ENCODE results near the gene NEK6.

NEK6 gene

GRCh38 chr9:124376329-124376728 is 118.6 kb downstream of the NEK6 start:
- DNase-seq (ENCODE audit: low spot score), result no peak

GRCh38 chr9:124377551-124378406 is 120.0 kb downstream of the NEK6 start:
- DNase-seq (ENCODE audit: low spot score), result no peak

DNA sequence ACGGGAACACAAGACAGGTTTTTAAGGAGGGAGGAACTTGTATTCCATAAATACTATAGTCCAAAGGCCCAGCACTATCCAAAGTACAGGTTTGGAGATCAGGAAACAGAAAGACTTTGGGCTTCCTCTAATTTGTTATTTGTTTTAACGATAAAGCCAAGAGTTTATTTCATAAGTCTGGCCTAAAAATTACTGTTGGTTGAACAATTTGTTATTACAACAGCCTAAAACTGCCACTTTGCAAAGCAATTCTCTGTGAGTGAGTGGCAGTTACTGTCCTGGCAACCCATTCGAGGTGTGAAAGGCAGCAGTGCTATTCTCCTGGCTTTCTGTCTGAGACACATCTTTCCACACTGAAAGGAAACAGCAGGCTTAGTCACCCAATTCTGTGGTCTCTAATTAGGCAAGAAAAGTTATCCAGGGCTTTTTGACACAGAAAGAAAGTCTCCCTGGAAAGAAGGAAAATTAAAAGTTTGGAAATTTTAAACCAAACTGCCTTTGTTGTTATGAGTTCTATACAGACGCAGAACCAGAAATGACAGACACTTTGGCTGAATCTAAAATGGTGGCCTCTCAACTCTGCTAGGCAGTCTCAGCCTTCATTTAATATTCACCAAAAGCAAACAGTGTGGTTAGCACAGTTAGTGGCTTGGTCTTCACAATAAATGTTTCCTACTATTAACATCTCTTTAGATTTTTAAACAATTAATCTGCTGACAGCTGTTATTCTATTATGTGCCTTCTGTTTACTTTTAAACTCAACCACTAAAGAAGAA is 123.6 kb downstream of the NEK6 start:
- DNase-seq (ENCODE audit: low spot score), result no peak

GRCh38 chr9:124384210-124384609 is 126.5 kb downstream of the NEK6 start:
- DNase-seq (ENCODE audit: low spot score), result no peak

DNA sequence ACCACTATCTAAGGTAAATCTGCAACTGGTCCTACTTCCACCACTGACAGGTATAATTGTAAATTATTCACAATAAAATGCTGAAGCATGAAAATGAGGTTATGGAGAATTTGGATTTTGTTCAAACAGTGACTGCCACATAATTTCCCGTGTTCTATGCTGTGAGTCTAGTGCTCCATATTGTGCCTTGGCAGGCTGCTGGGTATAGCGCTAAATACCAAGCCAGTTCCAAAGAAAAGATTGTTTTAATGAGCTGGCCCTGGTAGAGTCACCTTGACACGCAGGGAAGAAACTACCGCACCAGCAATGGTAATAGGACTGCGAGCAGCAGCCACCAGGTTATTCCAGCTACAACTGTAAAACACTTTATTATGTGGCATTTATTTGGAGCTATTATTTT is 127.1 kb downstream of the NEK6 start:
- DNase-seq (ENCODE audit: low spot score), result no peak

GRCh38 chr9:124385623-124386022 is 127.9 kb downstream of the NEK6 start:
- no peak for DNase-seq (ENCODE audit: low spot score)

DNA sequence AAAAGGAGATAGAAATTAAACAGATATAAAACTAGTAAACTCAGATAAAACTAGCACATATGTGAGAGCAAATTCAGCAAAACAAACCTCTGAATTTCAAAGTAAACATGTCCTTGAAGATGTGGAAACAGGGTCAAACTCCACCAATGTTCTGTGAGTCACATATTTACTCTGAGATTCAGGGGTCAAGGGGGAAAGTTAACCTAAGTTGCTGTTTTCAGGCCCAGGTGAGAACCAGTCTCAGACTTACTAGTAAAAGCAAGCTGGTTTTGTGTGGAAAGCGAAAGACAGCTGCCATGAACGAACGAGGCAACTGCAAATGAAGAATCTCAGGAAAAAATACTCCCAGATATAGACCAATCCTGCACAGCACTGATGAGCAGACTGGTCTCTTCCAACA is 128.5 kb downstream of the NEK6 start:
- no peak for DNase-seq (ENCODE audit: low spot score)

DNA sequence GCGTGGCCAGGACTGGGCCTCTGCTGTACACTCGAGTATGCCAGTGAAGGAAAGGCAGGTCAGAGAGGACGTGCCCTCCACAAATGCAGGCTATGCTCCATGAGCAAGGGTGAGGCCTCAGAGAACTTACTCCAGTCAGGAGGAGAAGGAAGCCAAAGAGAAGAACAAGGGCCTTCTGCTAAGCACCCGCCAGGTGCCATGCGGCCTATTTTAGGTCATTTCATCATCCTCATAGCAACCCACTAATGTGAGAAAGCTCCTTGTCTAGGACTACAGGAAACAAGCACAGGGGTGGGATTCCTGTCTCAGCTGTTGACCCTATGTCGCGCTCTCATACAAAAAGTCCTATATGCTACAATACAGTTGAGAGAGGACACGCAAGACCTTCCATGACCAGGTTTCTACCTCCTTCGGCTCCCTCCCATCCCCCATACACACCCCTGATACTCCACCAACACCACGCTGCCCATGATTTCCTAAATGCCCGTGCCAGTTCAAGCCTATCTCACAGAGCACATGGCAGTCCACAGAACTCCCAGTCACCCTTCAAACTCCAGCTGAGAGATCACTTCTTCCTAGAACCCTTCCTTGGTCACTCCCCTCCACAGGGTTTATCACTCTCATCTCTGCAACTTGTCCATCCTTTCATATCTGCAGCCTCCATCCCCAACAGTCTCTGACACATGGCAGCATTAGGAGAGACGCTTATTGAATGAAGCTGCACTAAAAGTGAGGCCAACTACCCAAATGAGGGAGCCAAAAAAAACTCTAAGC is 130.7 kb downstream of the NEK6 start:
- no peak for DNase-seq (ENCODE audit: low spot score)

DNA sequence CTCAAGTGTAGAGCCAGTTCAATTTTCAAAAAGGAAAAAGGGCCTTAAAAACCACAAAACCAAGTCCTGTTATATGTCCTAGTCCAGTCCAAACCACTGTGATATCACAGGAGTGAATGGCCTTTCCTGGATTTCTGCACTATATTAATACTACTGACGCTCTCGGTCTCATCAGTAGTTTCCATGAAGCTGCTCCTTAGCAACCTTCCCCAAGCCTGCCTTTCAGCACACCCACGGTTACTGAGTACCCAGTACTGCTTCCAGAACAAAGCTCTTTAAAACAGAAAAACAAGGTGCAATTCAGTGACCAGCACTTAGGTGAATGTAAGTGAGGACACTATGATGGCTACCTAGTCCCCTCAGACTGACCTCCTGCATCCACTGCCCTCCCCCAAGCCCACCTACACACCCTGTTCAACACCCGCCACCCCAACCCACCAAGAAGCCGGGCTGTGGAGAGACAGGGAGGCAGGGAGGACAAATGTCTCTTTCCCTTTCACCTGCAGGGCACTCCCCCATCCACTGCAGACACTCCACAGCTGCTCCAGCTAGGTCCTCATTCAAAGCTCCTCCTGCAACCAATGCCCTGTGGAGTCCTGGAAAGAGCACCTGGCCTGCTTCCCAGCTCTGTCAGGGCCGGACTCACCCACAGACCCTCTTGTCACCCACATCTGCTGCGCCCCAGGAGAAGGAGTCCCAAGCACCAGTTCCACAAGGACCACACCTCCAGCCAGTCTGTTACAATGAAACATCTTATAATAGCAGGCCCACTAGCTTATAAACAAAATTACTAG is 131.6 kb downstream of the NEK6 start:
- no peak for DNase-seq (ENCODE audit: low spot score)

DNA sequence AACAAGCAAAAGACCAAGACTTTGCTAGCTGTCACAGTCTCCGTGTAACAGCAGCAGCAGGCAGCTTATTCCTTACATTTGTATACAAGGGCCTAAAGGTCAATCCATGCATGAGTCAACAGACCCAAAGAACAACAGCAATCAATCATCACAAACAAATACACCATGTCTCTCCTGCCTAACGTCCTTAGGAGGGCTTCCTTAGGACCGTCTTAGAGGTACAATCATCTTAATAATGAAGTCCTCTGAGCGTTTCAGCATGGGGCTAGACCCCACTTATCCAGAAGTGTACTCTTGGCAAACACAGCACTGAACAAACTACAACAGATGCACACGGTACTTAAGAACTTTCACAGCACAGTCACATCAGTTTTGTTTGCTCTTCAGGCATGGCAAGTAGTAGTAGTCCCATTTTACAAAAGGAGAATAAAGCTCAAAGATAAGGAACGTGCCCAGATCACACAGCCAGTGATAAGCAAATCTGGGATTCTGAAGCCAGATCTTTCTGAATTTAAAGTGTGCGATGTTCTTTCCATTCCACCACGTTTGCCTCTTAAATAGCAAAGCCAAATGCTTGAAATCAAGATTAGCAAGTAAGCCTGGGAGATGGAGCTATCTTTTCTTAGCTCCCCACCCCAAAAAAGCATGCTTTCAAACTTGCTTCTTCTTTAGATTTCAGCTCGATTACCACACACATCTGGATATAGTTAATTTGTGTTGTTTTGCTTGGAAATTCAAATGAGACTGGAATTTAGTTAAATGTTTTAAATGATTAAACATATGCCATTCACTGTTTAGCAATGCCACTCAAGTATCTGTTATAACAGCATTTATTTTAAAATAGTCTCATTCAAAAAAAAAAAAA is 133.3 kb downstream of the NEK6 start:
- no peak for DNase-seq (ENCODE audit: low spot score)

- DNase-seq (ENCODE audit: low spot score), result no peak
Measured at GRCh38 chr9:124392254-124392870, 134.6 kb downstream of the NEK6 start.

GRCh38 chr9:124392871-124393460 is 135.2 kb downstream of the NEK6 start:
- peak; percentile 53 for DNase-seq (ENCODE audit: low spot score)

DNA sequence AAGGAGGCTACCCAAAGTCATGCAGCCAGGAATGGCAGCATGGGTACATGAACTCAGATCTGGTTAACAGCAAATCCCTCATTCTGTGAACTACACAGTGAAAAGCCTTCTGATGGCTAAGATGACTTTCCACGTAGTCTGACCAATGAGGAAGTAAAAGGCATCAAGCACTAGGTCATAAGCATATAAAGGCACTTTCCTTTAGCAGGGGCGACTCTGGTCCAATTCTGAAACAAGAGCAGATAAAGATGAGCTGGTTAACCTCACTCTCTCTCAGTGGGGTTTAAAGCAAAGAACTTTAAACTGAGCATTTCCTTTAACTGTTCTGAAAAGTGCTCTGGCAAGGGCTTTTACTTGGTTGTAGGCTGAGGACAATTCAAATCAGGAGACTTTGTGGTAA is 136.4 kb downstream of the NEK6 start:
- no peak for DNase-seq (ENCODE audit: low spot score)

GRCh38 chr9:124394596-124394995 is 136.8 kb downstream of the NEK6 start:
- DNase-seq (ENCODE audit: low spot score), result no peak

DNA sequence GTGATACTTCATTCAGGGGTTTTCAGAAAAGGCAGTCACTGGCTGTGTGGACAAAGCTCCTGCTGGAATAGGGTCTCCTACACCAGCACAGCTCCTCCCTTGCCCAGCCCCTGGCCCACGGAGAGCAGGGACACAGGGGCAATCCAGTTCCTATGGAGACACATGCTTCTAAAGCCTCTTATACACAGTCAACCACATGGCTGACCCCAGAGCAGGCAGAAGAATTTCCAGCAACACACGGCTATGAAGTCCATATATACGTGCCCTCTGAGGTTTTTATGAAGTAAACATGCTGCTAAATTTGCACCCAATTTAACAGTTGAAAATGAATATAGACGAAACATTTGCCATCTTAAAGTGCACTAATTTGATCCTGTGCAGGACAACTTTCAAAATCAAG is 138.1 kb downstream of the NEK6 start:
- DNase-seq (ENCODE audit: low spot score), result no peak

- no peak for DNase-seq (ENCODE audit: low spot score)
Measured at GRCh38 chr9:124398191-124398935, 140.6 kb downstream of the NEK6 start.

- no peak for DNase-seq (ENCODE audit: low spot score)
Measured at GRCh38 chr9:124399323-124399967, 141.7 kb downstream of the NEK6 start.
